HepG2 (cell line): ENCODE results near the gene SIK1. TPM values are rescaled to one million over a fixed set of nuclear protein-coding genes. Genes with fewer than 3 reads are reported as not detected.
"Not testable (repeated sequence)": the region's sequence is repeated elsewhere in the genome, so short reads cannot be mapped to it uniquely, and the experiment has no call there.

ENCODE experiments used
- ATAC-seq: fragments of 200-7000 bp; cut with Tn5 transposase; 3 replicates; pipeline ENCODE4 v1.9.1; 2020; ENCODE audit warnings: mild to moderate bottlenecking, moderate library complexity
- BruUV-seq: library from RNA; stranded (reverse); fragments of 400-500 nt; replicated peaks from 2 replicates; lab custom pipeline; 2021; lab: Mats Ljungman, UMichigan
- CTCF ChIA-PET: fragments of 300-600 bp; formaldehyde crosslinking; extraction: SDS; loops from one replicate; lab custom pipeline; 2021; ENCODE audit warnings: low total read pairs, inconsistent platforms, low intra/inter-chr PET ratio; lab: Yijun Ruan, JAX
- POLR2A ChIA-PET: fragments of 350-600 bp; sonication (Branson Sonifier 250); formaldehyde crosslinking; loops from one replicate; lab custom pipeline; 2020; ENCODE audit warnings: antibody characterized with exemption, inconsistent platforms; lab: Yijun Ruan, JAX
- DNase-seq: peaks from one replicate; pipeline ENCODE4 v3.0.0-alpha.2; 2015; ENCODE audit warnings: low spot score
- FAIRE-seq: peaks from 3 replicates; lab custom pipeline; 2011; peaks lifted over from hg19 to GRCh38; lab: Jason Lieb, UNC
- H2AFZ ChIP-seq: one replicate; pipeline ENCODE4 v1.6.1; 2011; ENCODE audit warnings: low read length, inconsistent platforms
- H3K27ac ChIP-seq: fragments of 300-600 bp; 3 replicates; pipeline ENCODE4 v1.8.0; 2011; ENCODE audit warnings: mixed run types, mild to moderate bottlenecking, mixed read lengths, low read length, inconsistent platforms; ENCODE audit not compliant: insufficient read depth; ENCODE audit errors: extremely low read length
- H3K27me3 ChIP-seq, 2 experiments: fragments of 200-600 bp in 1 of 2; 2 replicates in 1 of 2; 3 replicates in 1 of 2; pipeline versions ENCODE4 v1.6.0 to v1.8.0; 2011; ENCODE audit warnings: low read length in 2 of 2, mild to moderate bottlenecking in 2 of 2, moderate library complexity in 2 of 2, inconsistent platforms in 1 of 2; ENCODE audit not compliant: insufficient read depth in 2 of 2, control insufficient read depth in 1 of 2
- H3K36me3 ChIP-seq, 2 experiments: fragments of 200-600 bp in 1 of 2; replicated peaks in 1 of 2; 2 replicates in 1 of 2; 3 replicates in 1 of 2; pipeline versions ENCODE4 v1.5.1 to v1.8.0; 2011; ENCODE audit warnings: low read length in 2 of 2, inconsistent platforms in 1 of 2; ENCODE audit not compliant: insufficient read depth in 2 of 2, control insufficient read depth in 1 of 2
- H3K4me1 ChIP-seq: 2 replicates; pipeline ENCODE4 v1.5.1; 2012; ENCODE audit warnings: low read length, inconsistent platforms; ENCODE audit not compliant: insufficient read depth
- H3K4me2 ChIP-seq: 2 replicates; pipeline ENCODE4 v1.6.0; 2011; ENCODE audit warnings: low read depth, low read length, inconsistent platforms
- H3K4me3 ChIP-seq, 3 experiments: fragments of 200-600 bp in 1 of 3; sonication (generic), shearing (Covaris generic) in 1 of 3; replicated peaks in 1 of 3; 2 replicates each; pipeline ENCODE4 v1.5.1; 2011 to 2016; ENCODE audit warnings: low read length in 3 of 3, inconsistent platforms in 2 of 3, low read depth in 2 of 3, mild to moderate bottlenecking in 2 of 3, control low read depth in 1 of 3, mixed read lengths in 1 of 3; ENCODE audit not compliant: insufficient read depth in 1 of 3
- H3K79me2 ChIP-seq: one replicate; pipeline ENCODE4 v1.6.1; 2011; ENCODE audit warnings: low read length, inconsistent platforms; ENCODE audit not compliant: insufficient read depth
- H3K9ac ChIP-seq: 2 replicates; pipeline ENCODE4 v1.6.0; 2011; ENCODE audit warnings: mild to moderate bottlenecking, low read depth, low read length, inconsistent platforms; ENCODE audit not compliant: insufficient read depth
- H3K9me3 ChIP-seq: 2 replicates; pipeline ENCODE4 v1.5.1; 2012; ENCODE audit warnings: mild to moderate bottlenecking, low read length
- H4K20me1 ChIP-seq: 2 replicates; pipeline ENCODE4 v1.6.0; 2011; ENCODE audit warnings: inconsistent platforms, mild to moderate bottlenecking, low read length, moderate library complexity; ENCODE audit not compliant: insufficient read depth
- WGBS: methylation state at CpG from one replicate; pipeline ENCODE4 v1.1.6; 2017; ENCODE audit warnings: low lambda C conversion rate; 5-methylcytosine and 5-hydroxymethylcytosine counted together
- in situ Hi-C: cut with HindIII; loops from 2 replicates; pipeline ENCODE4 v1.10.0; 2017; ENCODE audit warnings: low pct_unique_long_range_greater_than_20kb; ENCODE audit not compliant: extremely low pct_ligation_motif_present
- intact Hi-C: fragments of 100-400 bp; cut with micrococcal nuclease; formaldehyde crosslinking; loops from one replicate; pipeline ENCODE4 v1.10.0; 2022; ENCODE audit not compliant: unreplicated experiment
- polyA plus RNA-seq, 8 experiments: library from polyadenylated mRNA; depleted of rRNA in 3 of 8; stranded (reverse) in 7 of 8; unstranded in 1 of 8; fragments of >200 nt; fragmentation: Illumina TruSeq in 4 of 8; extraction: Trizol in 4 of 8; gene quantifications; 2 replicates each; pipeline versions ENCODE4 v1.2.1 to v1.2.3, GENCODE V29; 2011 to 2016; ENCODE audit warnings: low read depth in 4 of 8, missing spikeins in 1 of 8, mixed read lengths in 1 of 8; ENCODE audit not compliant: insufficient read depth in 1 of 8
- total RNA-seq, 5 experiments: library from RNA; depleted of rRNA; stranded (reverse); fragments of >200 nt; fragmentation: Illumina TruSeq; extraction: Trizol; gene quantifications; 2 replicates each; pipeline ENCODE4 v1.2.3, GENCODE V29; 2016; ENCODE audit warnings: low read depth in 1 of 5

SIK1 gene
- total and polyA plus RNA-seq, 2 of the 13 experiments (the other 11 are each of a cell fraction or from before 2014, with no cell fraction given): 4.5 to 14.5 TPM

GRCh38 chr21:43444524-43444923, 17.6 kb upstream of the SIK1 start:
- H3K4me3 ChIP-seq, H3K36me3 ChIP-seq, intact Hi-C loops, BruUV-seq, H3K9ac ChIP-seq, ATAC-seq, H3K27ac ChIP-seq, H2AFZ ChIP-seq, DNase-seq, H3K4me1 ChIP-seq, H3K79me2 ChIP-seq, POLR2A ChIA-PET, H3K4me2 ChIP-seq, H4K20me1 ChIP-seq, in situ Hi-C loops, H3K9me3 ChIP-seq, FAIRE-seq, H3K27me3 ChIP-seq, CTCF ChIA-PET: not testable (repeated sequence)
- no CpG with 5 or more reads among the region's 28 CpGs for WGBS

DNA sequence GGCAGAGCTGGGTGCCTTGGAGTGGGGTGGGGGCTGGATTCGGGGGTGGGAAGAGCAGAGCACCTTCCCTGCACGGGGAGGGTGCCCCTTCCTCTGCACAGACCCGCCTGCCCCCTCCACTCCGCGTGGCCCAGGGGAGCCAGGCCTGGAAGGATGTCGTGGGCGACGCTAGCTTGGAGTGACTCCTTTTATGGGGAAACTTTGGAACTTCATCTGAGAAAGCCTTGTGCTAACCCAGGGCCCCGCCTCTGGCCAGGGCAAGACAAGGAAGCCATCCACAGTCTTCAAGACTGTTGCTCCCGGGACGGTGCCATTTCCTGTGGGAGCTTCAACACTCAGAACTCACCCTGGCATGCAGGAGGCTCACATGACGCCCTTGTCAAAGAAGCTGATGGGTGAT, 15.6 kb upstream of the SIK1 start:
- POLR2A ChIA-PET, H4K20me1 ChIP-seq, ATAC-seq, H3K4me2 ChIP-seq, DNase-seq, H2AFZ ChIP-seq, H3K9me3 ChIP-seq, FAIRE-seq, H3K36me3 ChIP-seq, H3K4me3 ChIP-seq, H3K79me2 ChIP-seq, H3K4me1 ChIP-seq, H3K27ac ChIP-seq, H3K9ac ChIP-seq, BruUV-seq, intact Hi-C loops, in situ Hi-C loops, CTCF ChIA-PET, H3K27me3 ChIP-seq: not testable (repeated sequence)
- WGBS: no CpG with 5 or more reads among the region's 12 CpGs

GRCh38 chr21:43440835-43441727, 14.2 kb upstream of the SIK1 start:
- H3K27ac ChIP-seq, H3K9me3 ChIP-seq, H3K4me1 ChIP-seq, DNase-seq, POLR2A ChIA-PET, H3K27me3 ChIP-seq, intact Hi-C loops, H3K79me2 ChIP-seq, BruUV-seq, CTCF ChIA-PET, H3K36me3 ChIP-seq, H3K4me3 ChIP-seq, H3K4me2 ChIP-seq, in situ Hi-C loops, H3K9ac ChIP-seq, H2AFZ ChIP-seq, H4K20me1 ChIP-seq: not testable (repeated sequence)
- FAIRE-seq: peak; percentile 98
- WGBS: no CpG with 5 or more reads among the region's 25 CpGs
- peak; percentile 92 for ATAC-seq

DNA sequence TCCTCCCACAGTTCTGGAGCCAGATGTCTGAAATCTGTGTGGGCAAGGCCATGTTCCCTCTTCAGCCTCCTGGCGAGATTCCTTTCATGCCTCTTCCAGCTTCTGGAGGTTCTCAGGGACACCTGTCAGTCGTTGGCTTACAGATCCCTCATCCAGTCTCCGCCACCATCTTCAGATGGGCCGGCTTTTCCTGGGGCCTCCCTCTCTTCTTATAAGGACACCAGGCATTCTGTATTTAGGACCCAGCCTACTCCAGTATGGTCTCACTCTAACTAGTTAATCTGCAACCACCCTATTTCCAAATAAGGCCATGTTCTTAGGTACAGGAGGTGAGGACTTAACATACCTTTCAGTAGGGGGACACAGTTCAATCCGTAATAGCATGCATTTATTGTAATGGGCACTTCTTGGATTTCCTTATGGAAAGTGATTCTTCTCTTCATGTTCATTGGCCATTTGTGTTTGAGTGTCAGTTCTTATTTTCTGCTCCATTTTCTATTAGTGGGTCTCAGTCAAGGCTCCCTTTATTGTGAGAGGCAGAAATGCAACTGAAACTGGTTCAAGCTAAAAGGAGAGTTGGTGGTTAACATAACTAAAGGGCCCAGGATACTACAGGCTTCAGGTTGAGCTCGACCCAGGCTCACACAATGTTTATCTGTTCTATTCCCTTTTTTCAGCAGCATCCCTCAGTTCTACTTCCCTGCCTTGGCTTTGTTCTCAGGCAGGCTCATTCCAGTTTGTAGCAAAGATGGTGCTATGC, 12.6 kb upstream of the SIK1 start:
- H3K79me2 ChIP-seq, H3K4me2 ChIP-seq, BruUV-seq, H3K27me3 ChIP-seq, CTCF ChIA-PET, intact Hi-C loops, H3K4me3 ChIP-seq, H4K20me1 ChIP-seq, DNase-seq, H3K4me1 ChIP-seq, POLR2A ChIA-PET, H3K36me3 ChIP-seq, H3K9me3 ChIP-seq, H3K9ac ChIP-seq, H3K27ac ChIP-seq, H2AFZ ChIP-seq, in situ Hi-C loops: not testable (repeated sequence)
- ATAC-seq: peak; percentile 61
- peak; percentile 51 for FAIRE-seq
- no CpG with 5 or more reads among the region's 6 CpGs for WGBS
